ENCODE measurements around the gene CLTB. TPM values are rescaled to one million over a fixed set of nuclear protein-coding genes. Genes with fewer than 3 reads are reported as not detected.

The CLTB gene
- polyA plus RNA-seq, 2 of the 4 experiments (the other 2 are of a cell fraction): 42.2 to 47.4 TPM

DNA sequence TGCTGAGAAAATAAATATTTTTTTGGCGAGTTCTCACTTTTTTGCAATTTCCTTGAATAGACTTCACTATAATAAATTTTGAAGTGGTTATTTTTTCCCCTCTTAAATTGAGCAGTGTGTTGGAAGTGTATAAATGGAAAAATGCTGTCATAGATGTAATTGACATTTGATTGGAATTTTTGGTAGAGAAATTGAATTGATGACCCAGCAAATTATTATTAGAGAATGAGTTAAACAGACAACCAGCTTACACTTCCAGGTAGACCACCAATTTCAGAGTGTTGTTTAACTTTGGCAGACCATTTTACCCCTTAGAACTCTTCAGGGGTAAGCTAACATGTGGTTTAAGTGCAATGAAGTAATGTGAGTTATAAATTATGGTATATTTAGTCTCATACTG, 33.7 kb upstream of the CLTB start:
- FAIRE-seq (no peak), DNase-seq (ENCODE audit: low read depth in 1 of 2, low spot score in 1 of 2) (no peak), ATAC-seq (no peak)
- ChIA-PET POLR2A (interaction anchor here (0.7 to 1.0 kb wide), 2 partner anchors 17 to 87 kb away, joined by 3 read pairs; partner anchors contain the start of gene RNF44), CTCF (interaction anchor here (0.6 to 2.9 kb wide), 5 partner anchors 12 to 82 kb away, joined by 3 to 31 read pairs (median 3); partner anchors contain the start of gene CLTB)
- H3K27ac ChIP-seq: no peak overlapping the region
- no peaks in the 10 kb centered on the region for H3K9me3 ChIP-seq
- H3K4me1 ChIP-seq: peaks cover 24% of the 10 kb centered on the region
- peak overlapping the region; percentile 81 for H3K4me2 ChIP-seq
- H3K4me3 ChIP-seq: 0 out of 3 replicates have a peak overlapping the region, but pooled peaks have one; percentile 83
- WGBS (ENCODE audit: missing lambda C conversion rate): 85% methylated on average over 1 of the region's 1 CpG
- TF ChIP-seq JUN (IDR thresholded peaks at IDR 0.05): no peak
- peak; percentile 85 for TF ChIP-seq MAFK (IDR thresholded peaks at IDR 0.05; ENCODE audit: partially characterized antibody)

DNA sequence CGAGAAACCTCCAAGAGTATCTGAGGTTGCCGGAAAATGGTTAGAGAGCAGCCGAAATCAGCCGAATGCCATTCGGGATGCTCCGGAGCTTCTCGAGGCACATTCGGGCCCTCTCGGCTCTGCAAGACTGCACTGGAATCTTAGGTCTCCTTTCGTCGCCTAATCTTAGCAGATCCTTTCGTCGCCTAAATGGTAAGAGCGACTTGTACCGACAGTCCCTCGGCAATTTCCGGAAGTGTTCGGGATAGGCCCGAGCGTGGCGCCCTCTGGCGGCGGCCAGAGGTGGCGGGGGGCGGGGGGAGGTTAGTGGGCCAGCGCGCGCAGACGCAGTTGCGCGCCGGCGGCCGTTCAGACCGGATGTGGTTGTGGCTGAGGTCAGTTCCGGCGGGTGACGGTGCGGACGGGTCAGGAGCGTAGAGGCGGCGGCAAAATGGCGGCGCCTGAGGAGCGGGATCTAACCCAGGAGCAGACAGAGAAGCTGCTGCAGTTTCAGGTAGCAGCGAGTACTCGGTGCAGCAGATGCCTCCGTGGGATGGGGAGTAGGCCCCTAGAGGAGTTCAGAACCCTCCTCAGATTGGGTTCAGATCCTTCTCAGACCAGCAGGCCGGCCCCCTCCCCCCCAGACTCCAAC, 31.8 kb upstream of the CLTB start, which contains the start of gene FAF2:
FAF2 (plus strand) TSS at position 408 of the 631 bp plus-strand sequence; CDS start at position 431, 23 bp downstream.
- Histone ChIP-seq H3K4me3 (peak within 1 kb of the TSS; percentile 83), H3K27ac (peak within 1 kb of the TSS; percentile 96), H3K4me2 (peak within 1 kb of the TSS; percentile 98), H3K4me1 (peaks cover 24% of the 10 kb centered on the region), H3K9me3 (no peaks in the 10 kb centered on the region)
- DNase-seq (ENCODE audit: low read depth in 1 of 2, low spot score in 1 of 2) (peak; percentile 99), FAIRE-seq (no peak), ATAC-seq (peak; percentile 95 to 97)
- WGBS (ENCODE audit: missing lambda C conversion rate): 2% methylated on average over 11 of the region's 50 CpGs
- ChIA-PET POLR2A (interaction anchor here (0.6 to 2.3 kb wide), 18 partner anchors 8 to 199 kb away, joined by 3 to 16 read pairs (median 4); partner anchors contain the start of genes CDHR2, CLTB, RNF44 and TSPAN17), CTCF (interaction anchor here (0.7 to 3.0 kb wide), 51 partner anchors 10 to 718 kb away, joined by 3 to 34 read pairs (median 7); partner anchors contain the start of genes CDHR2, CLTB and RNF44)
- TF ChIP-seq, protein P1, sequence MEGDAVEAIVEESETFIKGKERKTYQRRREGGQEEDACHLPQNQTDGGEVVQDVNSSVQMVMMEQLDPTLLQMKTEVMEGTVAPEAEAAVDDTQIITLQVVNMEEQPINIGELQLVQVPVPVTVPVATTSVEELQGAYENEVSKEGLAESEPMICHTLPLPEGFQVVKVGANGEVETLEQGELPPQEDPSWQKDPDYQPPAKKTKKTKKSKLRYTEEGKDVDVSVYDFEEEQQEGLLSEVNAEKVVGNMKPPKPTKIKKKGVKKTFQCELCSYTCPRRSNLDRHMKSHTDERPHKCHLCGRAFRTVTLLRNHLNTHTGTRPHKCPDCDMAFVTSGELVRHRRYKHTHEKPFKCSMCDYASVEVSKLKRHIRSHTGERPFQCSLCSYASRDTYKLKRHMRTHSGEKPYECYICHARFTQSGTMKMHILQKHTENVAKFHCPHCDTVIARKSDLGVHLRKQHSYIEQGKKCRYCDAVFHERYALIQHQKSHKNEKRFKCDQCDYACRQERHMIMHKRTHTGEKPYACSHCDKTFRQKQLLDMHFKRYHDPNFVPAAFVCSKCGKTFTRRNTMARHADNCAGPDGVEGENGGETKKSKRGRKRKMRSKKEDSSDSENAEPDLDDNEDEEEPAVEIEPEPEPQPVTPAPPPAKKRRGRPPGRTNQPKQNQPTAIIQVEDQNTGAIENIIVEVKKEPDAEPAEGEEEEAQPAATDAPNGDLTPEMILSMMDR (IDR thresholded peaks at IDR 0.05): peak; percentile 96
- TF ChIP-seq RFX5 (IDR thresholded peaks at IDR 0.05) (no peak), FOSB (CRISPR knock-in tag; IDR thresholded peaks at IDR 0.05) (no peak), PHF8 (IDR thresholded peaks at IDR 0.05; ENCODE audit: borderline replicate concordance, low read depth) (peak; percentile 74; the same call in 1 of the 2 replicates), POLR2A (IDR thresholded peaks at IDR 0.05; ENCODE audit: low read length) (peak; percentile 83), CBX8 (IDR thresholded peaks at IDR 0.05) (no peak), KDM5A (IDR thresholded peaks at IDR 0.05) (peak; percentile 84), RAD21 (conservative IDR thresholded peaks at IDR 0.05 in 1 of 2, IDR thresholded peaks at IDR 0.05 in 1 of 2) (peak in 1 of 2 experiments; percentile 28; a peak in 2 of 5 replicates), JUN (IDR thresholded peaks at IDR 0.05) (peak; percentile 54 to 80; a peak in 2 of 5 replicates), SMC3 (IDR thresholded peaks at IDR 0.05) (peak; percentile 60), MAZ (IDR thresholded peaks at IDR 0.05; ENCODE audit: borderline replicate concordance, low read depth, low read length) (peak; percentile 91)
- TF ChIP-seq, protein P2, sequence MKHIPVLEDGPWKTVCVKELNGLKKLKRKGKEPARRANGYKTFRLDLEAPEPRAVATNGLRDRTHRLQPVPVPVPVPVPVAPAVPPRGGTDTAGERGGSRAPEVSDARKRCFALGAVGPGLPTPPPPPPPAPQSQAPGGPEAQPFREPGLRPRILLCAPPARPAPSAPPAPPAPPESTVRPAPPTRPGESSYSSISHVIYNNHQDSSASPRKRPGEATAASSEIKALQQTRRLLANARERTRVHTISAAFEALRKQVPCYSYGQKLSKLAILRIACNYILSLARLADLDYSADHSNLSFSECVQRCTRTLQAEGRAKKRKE (CRISPR knock-in tag; IDR thresholded peaks at IDR 0.05; ENCODE audit: low read depth): no peak
- TF ChIP-seq, protein P3, sequence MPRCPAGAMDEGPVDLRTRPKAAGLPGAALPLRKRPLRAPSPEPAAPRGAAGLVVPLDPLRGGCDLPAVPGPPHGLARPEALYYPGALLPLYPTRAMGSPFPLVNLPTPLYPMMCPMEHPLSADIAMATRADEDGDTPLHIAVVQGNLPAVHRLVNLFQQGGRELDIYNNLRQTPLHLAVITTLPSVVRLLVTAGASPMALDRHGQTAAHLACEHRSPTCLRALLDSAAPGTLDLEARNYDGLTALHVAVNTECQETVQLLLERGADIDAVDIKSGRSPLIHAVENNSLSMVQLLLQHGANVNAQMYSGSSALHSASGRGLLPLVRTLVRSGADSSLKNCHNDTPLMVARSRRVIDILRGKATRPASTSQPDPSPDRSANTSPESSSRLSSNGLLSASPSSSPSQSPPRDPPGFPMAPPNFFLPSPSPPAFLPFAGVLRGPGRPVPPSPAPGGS (IDR thresholded peaks at IDR 0.05): peak; percentile 68; the same call in 2 of the 3 replicates

DNA sequence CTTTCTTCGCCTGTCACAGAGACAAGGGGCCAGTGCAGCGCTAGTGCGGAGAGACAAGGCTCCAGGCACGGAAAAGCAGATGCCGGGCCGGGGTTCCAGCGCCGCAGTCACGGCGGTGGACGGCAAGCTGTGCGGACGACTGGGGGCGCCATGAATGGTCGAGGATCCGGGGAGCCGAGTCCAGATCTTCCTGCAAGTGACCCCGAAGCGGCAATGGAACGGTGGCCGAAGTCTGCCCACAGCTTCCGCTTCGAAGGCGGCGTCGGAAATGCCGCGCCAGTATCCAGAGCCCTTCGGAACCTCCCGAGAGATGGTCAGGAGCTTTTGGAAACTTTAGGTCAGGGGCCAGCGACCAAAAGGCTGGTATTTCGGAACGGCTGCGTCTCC, 31.2 kb upstream of the CLTB start:
- H3K4me3 ChIP-seq: peak overlapping the region; percentile 83
- peak; percentile 68 to 73 for ATAC-seq
- TF ChIP-seq POLR2A (IDR thresholded peaks at IDR 0.05; ENCODE audit: low read length) (peak; percentile 55), PHF8 (IDR thresholded peaks at IDR 0.05; ENCODE audit: borderline replicate concordance, low read depth) (0 out of 2 replicates have a peak, but pooled peaks have one; percentile 30), CHD4 (IDR thresholded peaks at IDR 0.05; ENCODE audit: borderline replicate concordance) (no peak)
- TF ChIP-seq, protein P4, sequence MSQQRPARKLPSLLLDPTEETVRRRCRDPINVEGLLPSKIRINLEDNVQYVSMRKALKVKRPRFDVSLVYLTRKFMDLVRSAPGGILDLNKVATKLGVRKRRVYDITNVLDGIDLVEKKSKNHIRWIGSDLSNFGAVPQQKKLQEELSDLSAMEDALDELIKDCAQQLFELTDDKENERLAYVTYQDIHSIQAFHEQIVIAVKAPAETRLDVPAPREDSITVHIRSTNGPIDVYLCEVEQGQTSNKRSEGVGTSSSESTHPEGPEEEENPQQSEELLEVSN (IDR thresholded peaks at IDR 0.05; ENCODE audit: borderline replicate concordance, low read depth): peak; percentile 41; the same call in 1 of the 2 replicates
- H3K4me1 ChIP-seq: peaks cover 23% of the 10 kb centered on the region
- peak overlapping the region; percentile 94 to 96 for H3K27ac ChIP-seq
- H3K9me3 ChIP-seq: no peaks in the 10 kb centered on the region
- POLR2A ChIA-PET: interaction anchor here (0.6 to 2.3 kb wide), 18 partner anchors 9 to 199 kb away, joined by 3 to 16 read pairs (median 4); partner anchors contain the start of genes CDHR2, CLTB, RNF44 and TSPAN17
- no peak for DNase-seq (ENCODE audit: low read depth in 1 of 2, low spot score in 1 of 2)
- 0% methylated on average over 8 of the region's 34 CpGs for WGBS (ENCODE audit: missing lambda C conversion rate)
- no peak for FAIRE-seq
- peak overlapping the region; percentile 98 for H3K4me2 ChIP-seq
- CTCF ChIA-PET: interaction anchor here (0.7 to 3.0 kb wide), 48 partner anchors 9 to 717 kb away, joined by 3 to 34 read pairs (median 7); partner anchors contain the start of genes CDHR2, CLTB and RNF44

Measured in A549 (cell line).